Measurements from ENCODE around the gene ZNF710.
"Not testable (repeated sequence)": the region's sequence is repeated elsewhere in the genome, so short reads cannot be mapped to it uniquely, and the experiment has no call there.

The ZNF710 gene

DNA sequence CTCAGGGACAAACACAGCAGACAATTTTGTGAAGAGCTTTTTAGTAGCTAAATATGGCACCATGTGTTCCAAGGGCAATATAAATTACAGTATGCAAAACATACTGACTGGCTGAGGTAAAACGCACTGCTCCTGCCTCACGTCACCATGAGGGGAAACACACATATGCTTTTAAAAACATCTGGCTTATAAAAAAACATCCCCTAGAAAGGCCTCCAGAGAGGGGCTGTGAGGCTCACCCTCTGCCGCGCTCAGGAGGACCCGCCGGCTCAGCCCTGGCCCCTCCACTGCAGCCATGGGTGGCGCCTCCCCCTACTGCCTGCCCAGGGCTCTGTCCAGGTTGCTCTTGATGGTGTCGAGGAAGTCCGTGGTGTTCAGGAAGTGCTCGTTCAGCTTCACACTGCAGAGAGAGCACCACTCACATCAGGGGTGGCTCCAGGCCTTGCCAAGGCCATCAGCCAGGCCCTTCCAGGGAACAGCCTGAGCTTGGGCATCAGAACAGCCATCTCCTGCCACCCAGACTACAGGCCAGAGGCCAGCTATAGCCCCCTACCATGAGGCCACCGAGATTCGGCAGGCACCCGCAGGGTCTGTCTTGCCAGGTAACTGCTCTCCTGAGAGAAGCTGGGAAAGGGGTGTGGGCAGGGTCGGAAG, 83.0 kb downstream of the ZNF710 start:
- no peak for DNase-seq

DNA sequence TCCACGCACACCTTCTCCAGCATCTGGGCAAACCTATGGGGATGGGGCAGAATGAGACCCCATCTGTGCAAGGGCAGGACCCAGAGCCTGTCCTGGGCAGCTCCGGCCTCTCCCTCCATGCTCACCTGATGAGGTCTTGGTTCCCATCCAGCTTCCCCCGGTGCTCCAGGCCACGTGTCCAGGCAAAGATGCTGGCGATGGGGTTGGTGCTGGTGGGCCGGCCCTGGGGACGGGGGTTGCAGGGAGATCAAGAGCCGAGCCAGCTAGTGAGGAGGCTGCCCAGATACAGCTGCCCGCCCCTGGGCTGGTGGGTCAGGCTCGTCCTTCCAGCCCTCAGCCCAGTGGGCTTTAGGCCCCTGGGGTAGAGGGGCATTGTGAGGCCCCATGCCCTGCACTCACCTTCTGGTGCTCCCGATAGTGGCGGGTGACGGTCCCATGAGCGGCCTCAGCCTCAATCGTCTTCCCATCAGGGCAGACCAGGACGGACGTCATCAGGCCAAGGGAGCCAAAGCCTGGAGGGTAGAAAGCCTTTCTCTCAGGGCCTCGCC, 83.8 kb downstream of the ZNF710 start:
- no peak for DNase-seq

DNA sequence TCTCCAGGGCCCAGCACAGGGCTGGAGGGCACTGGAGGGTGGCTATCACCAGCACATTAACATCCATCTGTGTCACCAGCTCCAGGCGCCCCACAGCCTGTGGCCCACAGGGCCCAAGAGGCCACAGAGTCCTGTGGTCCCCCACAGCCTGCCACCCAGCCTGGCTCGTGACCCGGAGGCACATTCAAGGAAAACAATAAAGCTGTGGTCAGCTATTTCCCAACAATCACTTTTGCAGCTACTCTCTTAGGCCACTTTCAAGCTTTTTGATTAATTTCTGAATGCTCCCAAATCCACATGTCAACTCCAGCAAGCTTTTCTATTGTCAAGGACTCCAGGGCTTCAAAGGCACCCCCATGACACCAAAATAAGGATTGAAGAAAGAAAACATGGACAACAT, 84.4 kb downstream of the ZNF710 start:
- DNase-seq, result no peak

DNA sequence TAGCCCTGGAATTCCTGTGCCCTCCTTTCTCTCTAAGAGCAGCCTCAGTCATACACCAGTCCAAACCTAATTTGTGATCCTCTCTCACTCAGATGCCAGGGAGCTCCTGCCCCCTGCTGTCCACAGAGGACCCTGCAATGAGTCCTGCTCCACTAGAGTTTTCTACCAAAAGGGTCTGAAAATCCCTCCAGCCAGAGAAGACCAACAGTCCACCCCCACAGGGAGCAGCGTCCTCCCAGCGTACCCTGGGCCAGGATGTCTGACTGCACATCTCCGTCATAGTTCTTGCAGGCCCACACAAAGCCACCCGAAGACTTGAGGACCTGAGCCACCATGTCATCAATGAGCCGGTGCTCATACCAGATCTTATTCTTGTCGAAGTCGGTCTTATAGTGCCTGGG, 85.7 kb downstream of the ZNF710 start:
- peak; percentile 64 for DNase-seq

DNA sequence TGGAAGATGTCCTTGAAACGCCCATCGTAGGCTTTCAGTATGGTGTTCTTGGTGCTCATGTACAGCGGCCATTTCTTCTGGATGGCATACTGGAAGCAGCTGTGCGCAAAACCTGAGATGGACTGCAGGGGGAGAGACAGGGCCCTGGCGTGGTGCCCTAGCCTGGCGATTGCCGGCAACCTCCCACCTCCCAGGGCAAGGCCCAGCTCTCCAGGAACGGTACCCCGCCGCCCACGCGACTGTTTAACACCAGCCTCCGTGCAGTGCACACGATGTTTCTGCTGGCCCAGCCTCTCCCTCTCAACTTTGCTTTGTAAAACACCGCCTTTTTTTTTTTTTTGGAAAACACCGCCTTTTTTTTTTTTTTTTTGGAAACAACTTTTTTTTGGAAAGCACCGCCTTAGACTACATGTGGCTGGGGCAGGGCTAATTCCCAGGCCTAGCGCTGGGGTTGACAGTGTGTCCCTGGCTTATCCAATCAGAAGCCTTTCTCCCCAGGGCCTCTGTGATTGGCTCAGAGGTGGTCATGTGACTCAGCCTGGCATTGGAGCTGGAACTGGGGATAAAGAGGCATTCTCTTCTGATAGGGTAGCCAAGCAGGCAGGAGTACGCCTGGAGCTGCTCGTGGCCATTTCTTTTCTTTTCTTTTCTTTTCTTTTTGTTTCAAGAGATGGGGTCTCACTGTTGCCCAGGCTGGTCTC, 86.5 kb downstream of the ZNF710 start:
- DNase-seq, result no peak

DNA sequence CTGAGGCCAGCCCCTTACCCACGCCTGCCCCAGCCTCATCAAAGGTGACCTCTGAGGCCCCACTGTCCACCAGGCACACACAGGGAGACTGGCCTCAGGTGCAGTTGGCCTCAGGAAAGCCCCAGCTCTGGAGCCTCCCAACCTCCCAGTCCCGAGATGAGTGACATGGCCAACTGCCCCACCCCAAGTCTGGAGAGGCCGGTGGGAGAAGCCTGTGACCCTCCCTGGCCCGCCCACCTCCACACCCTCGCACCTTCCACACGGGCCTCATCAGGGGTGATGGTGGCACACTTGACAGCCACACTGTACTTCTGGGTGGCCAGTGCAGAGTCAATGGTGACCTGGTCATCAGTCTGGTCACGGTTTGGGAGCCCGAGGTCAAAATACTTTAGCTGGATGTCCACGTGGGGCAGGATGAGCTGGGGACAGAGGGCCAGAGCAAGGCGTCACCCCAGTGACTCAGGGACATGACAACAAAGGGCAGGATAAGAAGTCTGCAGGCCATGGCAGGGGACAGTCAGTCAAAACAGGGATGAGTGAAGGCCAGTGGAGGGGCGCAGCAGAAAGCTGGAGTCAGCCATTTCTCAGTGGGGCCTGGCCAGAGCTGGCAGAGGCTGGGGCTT, 89.2 kb downstream of the ZNF710 start:
- no peak for DNase-seq

DNA sequence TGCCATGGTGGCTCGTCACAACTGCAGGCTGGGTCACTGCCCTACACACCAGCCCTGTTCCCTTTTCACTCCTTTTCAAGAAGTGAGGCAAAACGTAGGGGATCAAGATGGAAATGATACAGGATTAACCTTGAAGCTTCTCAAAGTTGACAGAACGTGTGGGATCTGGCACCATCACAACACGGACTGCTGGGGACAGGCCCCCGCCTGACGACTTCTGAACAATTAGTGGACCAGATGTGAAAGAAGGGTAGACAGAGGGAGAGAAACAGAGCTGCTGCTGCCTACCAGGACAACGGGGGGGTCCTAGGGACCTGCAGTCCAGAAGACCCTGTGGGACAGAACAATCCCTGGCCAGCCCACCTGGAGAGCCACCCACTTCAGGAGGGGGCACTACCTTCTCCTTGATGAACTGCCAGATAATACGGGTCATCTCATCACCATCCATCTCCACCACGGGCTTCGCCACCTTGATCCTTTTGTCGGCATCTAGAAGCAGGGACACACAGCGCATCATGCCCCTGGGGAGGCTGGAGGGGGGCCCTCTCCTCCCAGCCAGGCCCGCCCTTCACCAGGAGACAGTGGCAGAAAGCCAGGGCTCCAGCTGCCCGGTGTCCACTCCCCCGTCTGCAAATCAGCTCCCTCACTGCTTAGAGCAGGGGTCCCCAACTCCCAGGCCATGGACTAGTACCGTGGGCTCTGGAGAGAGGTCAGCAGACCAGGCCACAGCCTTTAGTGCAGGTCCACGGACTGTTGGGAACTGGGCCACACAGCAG, 90.2 kb downstream of the ZNF710 start:
- no peak for DNase-seq

DNA sequence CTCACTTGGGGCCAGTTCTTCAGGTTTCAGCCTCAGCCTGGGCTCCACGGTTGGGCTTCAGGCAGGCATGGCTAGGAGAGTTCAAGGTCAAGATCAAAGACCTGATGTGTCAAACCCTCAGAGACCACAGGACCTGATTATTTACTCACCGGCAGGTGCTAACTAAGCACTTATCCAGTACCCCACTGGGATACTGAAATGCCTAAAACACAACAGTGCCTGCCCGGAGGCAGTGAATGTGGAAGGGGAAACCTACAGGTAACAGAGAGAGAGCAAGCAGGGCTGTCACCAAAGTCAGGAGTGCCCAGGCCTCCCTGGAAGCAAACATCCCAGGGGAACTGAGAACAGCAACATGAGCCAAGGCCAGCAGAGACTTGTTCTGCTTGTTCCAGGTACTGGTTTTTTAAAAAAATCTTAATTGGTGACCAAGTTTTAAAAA, 94.4 kb downstream of the ZNF710 start:
- DNase-seq, result no peak

DNA sequence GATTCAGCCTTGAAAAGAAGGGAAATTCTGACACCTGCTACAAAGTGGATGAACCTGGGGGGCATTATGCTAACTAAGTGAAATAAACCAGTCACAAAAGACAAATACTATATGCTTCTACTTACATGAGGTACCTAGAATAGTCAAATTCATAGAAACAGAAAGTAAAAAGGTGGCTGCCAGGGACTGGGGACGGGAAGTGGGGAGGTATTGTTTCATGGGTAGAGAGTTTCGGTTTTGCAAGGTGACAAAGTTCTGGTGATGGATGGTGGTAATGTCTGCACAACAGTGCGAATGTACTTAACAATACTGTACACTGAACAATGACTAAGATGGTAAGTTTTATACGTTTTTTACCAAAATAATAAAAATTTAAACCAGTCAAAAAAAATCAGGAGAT, 96.4 kb downstream of the ZNF710 start:
- DNase-seq, result peak; percentile 45

DNA sequence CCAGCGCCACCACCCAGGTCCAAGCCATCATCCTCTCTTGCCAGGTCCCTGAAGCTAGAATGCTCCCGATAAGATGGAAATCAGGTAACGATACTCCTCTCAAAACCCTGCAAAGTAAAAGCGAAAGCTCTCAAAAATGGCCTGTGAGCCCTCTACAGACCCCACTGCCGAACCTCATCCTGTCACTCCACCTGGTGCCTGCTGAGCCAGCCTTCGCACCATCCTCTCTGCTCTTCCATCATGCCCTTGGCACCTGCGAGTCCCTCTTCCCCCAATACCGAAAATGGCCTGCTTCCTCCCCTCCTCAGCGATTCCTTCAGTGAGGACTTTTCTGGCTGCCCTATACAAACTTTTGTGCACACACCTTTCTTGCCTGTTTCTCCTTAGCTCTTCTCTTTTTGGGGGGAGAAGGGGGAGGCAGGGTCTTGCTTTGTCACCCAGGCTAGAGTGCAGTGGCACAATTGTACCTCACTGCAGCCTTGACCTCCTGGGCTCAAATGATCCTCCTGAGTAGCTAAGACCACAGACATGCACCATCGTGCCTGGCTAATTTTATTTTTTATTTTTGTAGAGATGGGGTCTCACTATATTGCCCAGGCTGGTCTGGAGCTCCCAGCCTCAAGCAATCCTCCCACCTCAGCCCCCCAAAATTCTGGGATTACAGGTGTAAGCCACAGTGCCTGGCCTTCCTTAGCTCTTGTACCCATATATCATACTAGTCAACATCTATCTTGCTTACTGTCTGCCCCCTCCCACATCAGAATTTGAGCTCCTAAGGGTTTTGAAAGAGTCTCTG, 98.1 kb downstream of the ZNF710 start:
- DNase-seq, result peak; percentile 38

DNA sequence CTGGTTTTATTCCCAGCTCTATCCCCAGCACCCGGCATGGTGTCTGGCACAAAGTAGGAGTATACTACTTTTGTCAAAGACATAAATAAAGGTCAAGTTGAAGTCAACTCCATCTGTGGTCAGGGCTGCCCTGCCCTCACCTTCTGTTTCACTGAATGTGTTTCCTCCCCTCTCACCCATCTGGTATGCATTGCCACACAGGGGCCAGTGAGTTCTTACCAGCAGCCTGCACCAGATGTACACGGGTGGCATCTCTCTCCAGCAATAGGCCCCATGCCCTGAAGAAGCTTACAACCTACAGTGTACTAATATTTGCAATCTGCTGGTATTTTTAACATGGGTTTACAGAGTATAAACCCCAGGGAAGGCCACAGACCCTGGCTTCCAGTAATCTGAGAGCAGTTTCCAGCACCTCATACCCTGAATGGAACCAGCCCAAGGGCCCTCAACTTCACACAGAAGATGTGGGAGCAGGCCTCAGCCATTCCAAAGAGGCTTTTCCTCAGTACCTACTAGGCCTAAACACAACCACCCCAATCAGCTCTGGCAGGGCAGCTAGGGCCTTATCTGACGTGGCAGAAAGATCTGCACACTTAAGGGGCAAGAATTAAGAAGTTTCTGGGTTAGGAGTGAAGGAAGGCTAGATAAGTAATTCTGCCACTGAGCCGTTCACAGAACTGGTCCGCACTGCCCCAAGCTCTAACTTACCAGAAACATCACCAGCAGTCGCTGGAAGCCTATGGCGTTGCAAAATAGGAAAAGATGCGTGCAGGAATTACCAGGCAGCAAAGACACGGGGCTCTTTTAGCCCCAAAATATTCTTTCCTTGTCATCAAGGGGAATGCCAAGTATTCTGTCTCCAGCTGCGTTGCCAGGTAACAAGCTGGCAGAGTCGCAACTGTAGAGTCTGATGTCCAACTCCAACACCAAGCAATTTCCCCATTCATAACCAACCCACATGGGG, 99.0 kb downstream of the ZNF710 start:
- DNase-seq, result no peak

DNA sequence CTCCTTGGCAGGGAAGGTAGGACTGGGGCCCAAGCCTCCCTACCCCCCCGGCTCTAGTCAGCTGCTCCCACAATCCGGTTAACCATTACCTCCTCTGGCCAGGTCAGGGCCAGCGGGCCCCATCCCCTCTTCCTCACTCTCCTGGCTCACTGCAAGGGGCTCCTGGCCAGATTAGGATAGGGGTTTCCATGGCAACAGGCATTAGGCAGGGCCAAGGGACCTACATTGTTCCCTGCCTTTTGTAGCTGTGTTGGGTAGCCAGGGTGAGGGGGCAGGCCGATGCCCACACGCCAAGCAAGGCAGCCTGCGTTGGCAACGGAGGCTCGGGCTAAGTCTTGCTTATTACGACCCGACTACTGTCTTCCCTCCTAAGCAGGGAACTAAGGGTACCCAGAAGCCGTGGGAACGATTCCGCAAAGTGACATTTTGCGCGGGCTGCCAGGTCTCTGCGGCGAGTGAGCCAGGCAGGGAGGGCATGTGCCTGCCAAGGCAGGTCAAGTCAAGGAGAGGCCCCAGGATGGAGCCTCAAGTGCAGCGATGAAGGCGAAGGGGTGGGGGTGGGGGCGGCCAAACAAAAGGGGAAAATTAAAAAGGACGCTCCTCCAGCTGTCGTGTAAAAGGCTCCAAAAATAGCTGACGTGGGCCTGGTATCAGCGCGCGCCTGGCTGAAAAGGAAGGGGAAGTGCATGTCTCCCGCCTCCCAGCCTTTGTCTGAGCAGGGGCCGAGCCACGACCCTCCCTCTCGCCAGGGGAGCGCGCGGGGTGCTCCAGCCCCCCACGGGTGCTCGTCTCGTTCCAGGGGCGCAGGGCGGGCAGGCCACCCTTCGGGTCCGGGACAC, 100.2 kb downstream of the ZNF710 start:
- DNase-seq, result peak; percentile 52

DNA sequence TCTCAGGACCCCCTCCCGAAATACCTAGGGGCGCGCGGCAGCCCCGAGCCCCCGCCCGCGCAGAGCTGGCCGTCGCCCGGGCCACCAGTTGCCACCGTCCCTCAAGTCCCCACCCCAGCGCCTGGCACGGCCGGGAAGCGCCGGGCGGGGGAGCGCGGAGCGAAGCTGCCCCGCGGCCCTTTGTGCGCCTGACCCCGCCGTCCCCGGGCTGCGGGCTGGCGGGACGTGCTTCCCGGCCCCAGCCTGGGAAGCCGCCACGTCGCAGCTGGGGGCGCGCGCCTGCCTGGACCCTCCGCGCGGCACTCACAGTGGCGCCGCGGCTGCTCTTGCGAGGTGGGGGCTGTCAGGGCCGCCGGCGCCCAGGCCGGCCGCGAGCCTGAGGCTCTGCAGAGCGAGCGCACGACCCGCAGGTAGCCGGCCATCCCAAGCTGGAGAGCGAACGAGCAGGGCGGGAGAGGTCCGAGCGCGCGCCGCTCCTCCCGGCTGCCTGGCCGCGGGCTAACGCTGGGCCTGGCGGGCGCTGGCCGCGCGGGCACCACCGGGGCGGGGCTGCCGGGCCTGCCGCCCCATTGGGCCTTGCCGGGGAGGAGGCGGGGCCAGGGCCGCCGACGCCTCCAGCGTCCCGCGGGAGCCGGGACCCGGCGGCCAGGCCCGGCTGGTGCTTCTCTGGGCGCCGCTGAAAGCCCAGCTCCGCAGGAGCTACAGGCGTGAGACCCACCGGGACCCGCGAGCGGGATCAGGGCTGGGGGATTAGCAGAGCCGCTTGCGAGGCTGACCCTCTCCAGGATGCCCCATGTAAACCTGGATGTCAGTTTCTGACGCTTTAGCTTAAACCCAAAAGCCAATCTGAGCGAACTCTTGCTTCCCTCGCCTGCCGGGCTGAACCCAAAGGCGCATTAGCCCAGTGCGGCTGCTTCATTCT, 101.1 kb downstream of the ZNF710 start, which contains the start of gene IDH2:
Gene IDH2 (minus strand): TSS at position 500 of the 922 bp plus-strand sequence. CDS start 78 bp downstream, at position 422.
- DNase-seq, result peak; percentile 81

DNA sequence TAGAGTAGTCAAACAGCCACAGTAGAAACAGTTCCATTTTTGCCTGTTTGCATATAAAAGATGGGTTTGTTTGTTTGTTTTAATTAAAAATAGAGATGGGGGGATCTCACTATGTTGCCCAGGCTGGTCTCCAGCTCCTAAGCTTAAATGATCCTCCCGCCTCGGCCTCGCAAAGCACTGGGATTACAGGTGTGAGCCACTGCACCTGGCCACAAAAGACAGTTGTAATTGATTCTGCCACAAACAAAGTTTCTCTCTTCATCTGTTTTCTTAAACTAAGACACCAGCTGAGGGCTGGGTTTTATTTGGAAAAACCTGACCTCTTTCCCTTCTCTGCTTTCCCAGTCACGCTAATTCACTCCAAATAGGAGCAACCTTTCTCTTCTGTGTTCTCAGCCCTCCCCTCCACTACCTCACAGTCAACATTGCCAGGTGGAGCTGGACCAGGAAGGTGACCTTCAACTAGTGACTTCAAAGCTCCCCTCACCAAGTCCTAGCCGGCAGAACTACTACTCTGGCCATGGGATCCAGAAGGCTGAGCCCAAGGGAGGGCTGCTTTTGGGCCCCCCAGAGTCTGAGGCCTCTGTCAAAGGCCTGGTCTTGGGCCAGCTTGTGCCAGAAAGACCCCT, 102.7 kb downstream of the ZNF710 start:
- no peak for DNase-seq

DNA sequence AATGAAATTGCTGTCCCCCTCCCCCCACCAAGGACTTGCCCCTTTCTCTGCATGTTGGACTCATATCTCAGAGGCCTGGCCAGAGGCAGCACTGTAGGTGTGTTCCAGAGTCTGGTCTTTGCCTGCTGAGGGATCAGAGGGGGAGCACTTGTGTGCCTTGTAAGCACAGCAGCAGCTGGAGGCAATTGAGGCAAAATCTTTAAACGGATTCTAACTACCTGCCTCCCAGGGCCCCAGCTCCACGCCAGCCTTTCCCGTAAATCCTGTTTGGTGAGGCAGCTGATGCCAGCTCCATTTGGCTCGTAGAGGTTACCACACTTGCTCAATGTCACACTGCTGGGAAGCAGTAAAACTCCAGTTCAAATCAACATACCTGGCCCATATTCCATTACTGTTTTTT, 103.4 kb downstream of the ZNF710 start:
- no peak for DNase-seq

DNA sequence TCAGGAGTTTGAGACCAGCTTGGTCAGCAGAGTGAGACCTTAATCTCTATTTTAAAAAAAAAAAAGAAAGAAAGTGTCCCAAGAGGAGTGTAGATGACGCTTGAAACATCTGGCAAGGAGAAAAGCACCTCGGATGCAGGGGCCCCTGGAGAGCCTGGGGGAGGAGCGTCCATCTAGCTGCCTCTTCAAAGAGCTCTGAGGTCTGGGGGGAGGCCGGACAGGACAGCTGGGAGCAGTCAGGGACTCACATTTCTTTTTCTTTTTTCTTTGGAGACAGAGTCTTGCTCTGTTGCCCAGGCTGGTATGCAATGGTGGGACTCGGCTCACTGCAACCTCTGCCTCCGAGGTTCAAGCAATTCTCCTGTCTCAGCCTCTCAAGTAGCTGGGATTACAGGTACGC, 104.4 kb downstream of the ZNF710 start:
- no peak for DNase-seq

DNA sequence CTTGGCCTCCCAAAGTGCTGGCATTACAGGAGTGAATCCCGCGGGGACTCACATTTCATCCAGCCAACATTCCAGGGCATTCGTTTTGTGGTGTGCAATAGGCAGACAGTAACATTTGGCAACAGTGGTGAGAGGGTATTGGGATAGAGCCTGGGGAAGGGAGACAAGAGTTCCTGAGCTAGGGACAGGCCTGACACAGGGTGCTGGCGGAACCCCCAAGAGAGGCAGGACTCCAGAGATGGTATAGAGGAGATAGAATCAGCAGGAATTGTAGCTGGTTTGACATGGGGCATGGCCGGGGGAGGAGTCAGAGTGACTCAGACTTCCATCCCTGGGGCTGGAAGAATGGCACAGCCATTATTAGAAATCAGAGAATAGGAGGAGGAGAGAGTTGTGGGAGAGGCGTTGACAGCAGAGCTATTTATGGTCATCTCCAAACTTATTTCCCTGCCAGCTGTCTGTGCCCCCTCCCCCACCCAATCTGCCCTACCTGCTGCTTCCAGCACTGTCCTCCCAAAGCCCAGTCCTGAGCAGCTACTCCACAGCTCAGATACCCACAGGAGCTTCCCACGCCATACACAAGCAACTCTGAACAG, 105.5 kb downstream of the ZNF710 start:
- DNase-seq, result no peak

DNA sequence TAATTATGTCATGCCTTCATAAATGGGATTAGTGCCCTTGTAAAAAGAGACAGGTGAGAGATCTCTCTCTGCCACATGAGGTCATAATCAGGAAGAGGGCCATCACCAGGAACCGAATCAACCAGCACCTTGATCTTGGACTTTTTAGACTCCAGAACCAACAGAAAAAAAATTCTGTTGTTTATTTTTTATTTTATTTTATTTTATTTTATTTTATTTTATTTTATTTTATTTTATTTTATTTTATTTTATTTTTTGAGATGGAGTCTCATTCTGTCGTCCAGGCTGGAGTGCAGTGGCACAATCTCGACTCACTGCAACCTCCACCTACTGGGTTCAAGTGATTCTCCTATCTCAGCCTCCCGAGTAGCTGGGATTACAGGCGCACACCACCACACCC, 106.9 kb downstream of the ZNF710 start:
- DNase-seq, result not testable (repeated sequence)
